Bronchial epithelial cell (primary cell): ENCODE measurements around the gene TMPRSS2. TPM values are rescaled to one million over a fixed set of nuclear protein-coding genes. Genes with fewer than 3 reads are reported as not detected.

ENCODE experiments used
- DNase-seq: peaks from one replicate; pipeline ENCODE4 v3.0.0-alpha.2; 2010; ENCODE audit warnings: low read depth
- FAIRE-seq: peaks from 2 replicates; lab custom pipeline; 2011; peaks lifted over from hg19 to GRCh38; lab: Jason Lieb, UNC
- H3K27me3 ChIP-seq: 2 replicates; pipeline ENCODE4 v1.5.1; 2011; ENCODE audit warnings: low read length; ENCODE audit not compliant: control insufficient read depth, insufficient read depth
- H3K36me3 ChIP-seq: 2 replicates; pipeline ENCODE4 v1.5.1; 2011; ENCODE audit warnings: low read length; ENCODE audit not compliant: control insufficient read depth, insufficient read depth
- H3K4me3 ChIP-seq: 2 replicates; pipeline ENCODE4 v1.5.1; 2011; ENCODE audit warnings: mild to moderate bottlenecking, low read depth, low read length, control low read depth
- CTCF ChIP-seq: IDR thresholded peaks from 2 replicates; pipeline ENCODE4 v1.5.1; 2011; ENCODE audit warnings: mild to moderate bottlenecking, moderate library complexity, low read length, control low read depth, inconsistent platforms; ENCODE audit not compliant: insufficient read depth, severe bottlenecking
- total RNA-seq: library from RNA; depleted of rRNA; stranded (reverse); fragments of >200 nt; gene quantifications from 2 replicates; pipeline ENCODE4 v1.2.1, GENCODE V29; 2014

TMPRSS2 gene
- total RNA-seq, 1 donor from 2014 or later, result 3.7 TPM

- no peak for TF ChIP-seq CTCF
- Histone ChIP-seq H3K27me3 (peaks cover 9% of the 10 kb centered on the region), H3K36me3 (no peaks in the 10 kb centered on the region), H3K4me3 (no peak overlapping the region)
- FAIRE-seq, result peak; percentile 40
- DNase-seq, result no peak
These were observed 32.1 kb downstream of the TMPRSS2 start for GRCh38 chr21:41475714-41476420.

GRCh38 chr21:41472753-41473548 lies 35.0 kb downstream of the TMPRSS2 start:
- DNase-seq (no peak), FAIRE-seq (no peak)
- no peak for TF ChIP-seq CTCF
- H3K4me3 ChIP-seq, result no peak overlapping the region
- H3K36me3 ChIP-seq, result no peaks in the 10 kb centered on the region
- H3K27me3 ChIP-seq, result no peaks in the 10 kb centered on the region

- Histone ChIP-seq H3K36me3 (no peaks in the 10 kb centered on the region), H3K4me3 (no peak overlapping the region), H3K27me3 (no peaks in the 10 kb centered on the region)
- FAIRE-seq (no peak), DNase-seq (no peak)
- no peak for TF ChIP-seq CTCF
These were observed 37.9 kb downstream of the TMPRSS2 start for GRCh38 chr21:41470054-41470453.

GRCh38 chr21:41466024-41466820 lies 41.7 kb downstream of the TMPRSS2 start:
- FAIRE-seq (no peak), DNase-seq (peak; percentile 13)
- no peak for TF ChIP-seq CTCF
- no peaks in the 10 kb centered on the region for H3K36me3 ChIP-seq
- H3K27me3 ChIP-seq, result no peaks in the 10 kb centered on the region
- no peak overlapping the region for H3K4me3 ChIP-seq

- no peak overlapping the region for H3K4me3 ChIP-seq
- no peaks in the 10 kb centered on the region for H3K27me3 ChIP-seq
- DNase-seq (no peak), FAIRE-seq (no peak)
- no peaks in the 10 kb centered on the region for H3K36me3 ChIP-seq
- no peak for TF ChIP-seq CTCF
These were observed 42.7 kb downstream of the TMPRSS2 start for GRCh38 chr21:41465176-41465781.
